ENCODE data around the gene REXO5.
"Not testable (repeated sequence)": the region's sequence is repeated elsewhere in the genome, so short reads cannot be mapped to it uniquely, and the experiment has no call there.

REXO5 gene

GRCh38 chr16:20806168-20807050, at the start of gene REXO5, which contains the start of gene ERI2:
Gene REXO5, plus strand, starts transcription at chr16:20806527. Its CDS starts 427 bp downstream, at chr16:20806954.
Gene ERI2, minus strand, starts transcription at chr16:20806472. Its CDS starts 42 bp downstream, at chr16:20806430.
- peak; percentile 92 for ATAC-seq (replicated peaks)
- Mint-ChIP-seq H3K4me3 (peak within 1 kb of the TSS; percentile 95 to 99), H3K4me1 (peaks cover 13 to 24% of the 10 kb centered on the region in 2 donors), H3K9me3 (no peaks in the 10 kb centered on the region), H3K27me3 (no peaks in the 10 kb centered on the region), H3K36me3 (no peaks in the 10 kb centered on the region), H3K27ac (peak within 1 kb of the TSS; percentile 95)
- DNase-seq, result peak; percentile 75

GRCh38 chr16:20760346-20760745, 46.0 kb upstream of the REXO5 start:
- peaks cover 7 to 11% of the 10 kb centered on the region in 2 donors for H3K4me1 Mint-ChIP-seq
- H3K27ac Mint-ChIP-seq, result no peak overlapping the region
- ATAC-seq (replicated peaks) (no peak), DNase-seq (no peak)
- H3K36me3 Mint-ChIP-seq, result peaks cover 4 to 8% of the 10 kb centered on the region in 2 donors
- no peaks in the 10 kb centered on the region for H3K27me3 Mint-ChIP-seq
- H3K9me3 Mint-ChIP-seq, result peaks cover 4 to 6% of the 10 kb centered on the region in 2 donors
- no peak overlapping the region for H3K4me3 Mint-ChIP-seq

GRCh38 chr16:20761175-20761574, 45.2 kb upstream of the REXO5 start:
- ATAC-seq (replicated peaks) (no peak), DNase-seq (no peak)
- Mint-ChIP-seq H3K27ac (no peak overlapping the region), H3K4me3 (no peak overlapping the region), H3K9me3 (peaks cover 4 to 6% of the 10 kb centered on the region in 2 donors), H3K27me3 (no peaks in the 10 kb centered on the region), H3K4me1 (peaks cover 7 to 11% of the 10 kb centered on the region in 2 donors), H3K36me3 (peaks cover 4 to 8% of the 10 kb centered on the region in 2 donors)

GRCh38 chr16:20762404-20763123, 43.8 kb upstream of the REXO5 start:
- H3K36me3 Mint-ChIP-seq, result peaks cover 4 to 8% of the 10 kb centered on the region in 2 donors
- no peak for DNase-seq
- H3K27me3 Mint-ChIP-seq, result no peaks in the 10 kb centered on the region
- ATAC-seq (replicated peaks), result no peak
- H3K4me1 Mint-ChIP-seq, result peaks cover 7 to 11% of the 10 kb centered on the region in 2 donors
- H3K4me3 Mint-ChIP-seq, result peak overlapping the region; percentile 85 to 89
- peak overlapping the region; percentile 92 for H3K27ac Mint-ChIP-seq
- H3K9me3 Mint-ChIP-seq, result peaks cover 4 to 6% of the 10 kb centered on the region in 2 donors

- DNase-seq (peak; percentile 81), ATAC-seq (replicated peaks) (peak; percentile 99 to 100)
- peaks cover 4 to 8% of the 10 kb centered on the region in 2 donors for H3K36me3 Mint-ChIP-seq
- peak within 1 kb of the TSS; percentile 85 to 89 for H3K4me3 Mint-ChIP-seq
- peaks cover 4 to 6% of the 10 kb centered on the region in 2 donors for H3K9me3 Mint-ChIP-seq
- H3K4me1 Mint-ChIP-seq, result peaks cover 7 to 11% of the 10 kb centered on the region in 2 donors
- no peaks in the 10 kb centered on the region for H3K27me3 Mint-ChIP-seq
- H3K27ac Mint-ChIP-seq, result peak within 1 kb of the TSS; percentile 92
Measured at GRCh38 chr16:20763461-20764232, 42.7 kb upstream of the REXO5 start, which contains the start of gene ACSM3. Gene ACSM3, plus strand, starts transcription at chr16:20764014. Its CDS starts 6,021 bp downstream, at chr16:20770035.

DNA sequence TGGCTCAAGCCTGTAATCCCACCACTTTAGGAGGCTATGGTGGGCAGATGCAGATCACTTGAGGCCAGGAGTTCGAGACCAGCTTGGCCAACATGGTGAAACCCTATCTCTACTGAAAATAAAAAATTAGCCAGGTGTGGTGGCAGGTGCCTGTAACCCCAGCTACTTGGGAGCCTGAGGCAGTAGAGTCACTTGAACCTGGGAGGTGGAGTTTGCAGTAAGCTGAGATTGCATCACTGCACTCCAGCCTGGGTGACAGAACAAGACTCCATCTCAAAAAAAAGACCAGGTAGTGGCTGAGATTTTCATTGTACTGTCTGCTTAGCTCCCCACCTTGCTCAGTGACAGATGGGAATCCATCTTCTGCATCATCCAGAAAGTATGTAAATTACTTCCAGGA, 41.9 kb upstream of the REXO5 start:
- H3K27ac Mint-ChIP-seq; DNase-seq; H3K9me3 Mint-ChIP-seq; H3K27me3 Mint-ChIP-seq; ATAC-seq (replicated peaks); H3K36me3 Mint-ChIP-seq; H3K4me3 Mint-ChIP-seq: not testable (repeated sequence)
- peaks cover 7 to 11% of the 10 kb centered on the region in 2 donors for H3K4me1 Mint-ChIP-seq

GRCh38 chr16:20765732-20766131, 40.6 kb upstream of the REXO5 start:
- Mint-ChIP-seq H3K9me3 (peaks cover 0 to 6% of the 10 kb centered on the region in 2 donors), H3K27me3 (no peaks in the 10 kb centered on the region), H3K4me3 (no peak overlapping the region), H3K4me1 (peaks cover 7 to 11% of the 10 kb centered on the region in 2 donors), H3K27ac (no peak overlapping the region), H3K36me3 (peaks cover 0 to 3% of the 10 kb centered on the region in 2 donors)
- no peak for ATAC-seq (replicated peaks)
- DNase-seq, result no peak

- Mint-ChIP-seq H3K36me3 (no peaks in the 10 kb centered on the region), H3K4me1 (peaks cover 7 to 11% of the 10 kb centered on the region in 2 donors), H3K27me3 (no peaks in the 10 kb centered on the region), H3K9me3 (peaks cover 0 to 6% of the 10 kb centered on the region in 2 donors), H3K4me3 (no peak overlapping the region), H3K27ac (no peak overlapping the region)
- DNase-seq, result no peak
- no peak for ATAC-seq (replicated peaks)
Measured at GRCh38 chr16:20766294-20766693, 40.0 kb upstream of the REXO5 start.

- H3K9me3 Mint-ChIP-seq, result no peaks in the 10 kb centered on the region
- no peak overlapping the region for H3K4me3 Mint-ChIP-seq
- peaks cover 7 to 11% of the 10 kb centered on the region in 2 donors for H3K4me1 Mint-ChIP-seq
Measured at GRCh38 chr16:20767577-20767976, 38.8 kb upstream of the REXO5 start.

DNA sequence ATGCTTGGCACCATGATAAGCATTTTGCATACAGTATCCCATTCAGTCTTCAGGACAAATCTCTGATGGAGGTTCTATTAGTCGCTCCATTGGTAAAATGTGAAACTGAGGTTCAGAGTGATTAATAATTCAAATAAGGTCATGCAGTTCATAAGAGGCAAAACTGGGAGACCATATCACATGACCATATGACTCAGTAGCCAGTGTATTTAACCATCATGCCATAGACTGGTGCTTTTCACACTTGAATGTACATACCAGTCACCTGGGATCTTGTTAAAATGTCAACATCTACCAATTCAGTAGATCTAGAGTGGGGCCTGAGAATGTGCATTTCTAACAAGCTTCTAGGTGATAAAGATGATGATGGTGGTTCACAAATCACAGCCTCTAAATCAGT, 38.2 kb upstream of the REXO5 start:
- Mint-ChIP-seq H3K27ac (no peak overlapping the region), H3K9me3 (no peaks in the 10 kb centered on the region), H3K4me3 (no peak overlapping the region), H3K4me1 (peaks cover 3 to 9% of the 10 kb centered on the region in 2 donors), H3K36me3 (no peaks in the 10 kb centered on the region), H3K27me3 (no peaks in the 10 kb centered on the region)
- no peak for DNase-seq
- no peak for ATAC-seq (replicated peaks)

More at GRCh38 chr16:20767577-20767976, 38.8 kb upstream of the REXO5 start:
- no peak overlapping the region for H3K27ac Mint-ChIP-seq
- ATAC-seq (replicated peaks) (no peak), DNase-seq (no peak)
- no peaks in the 10 kb centered on the region for H3K36me3 Mint-ChIP-seq
- H3K27me3 Mint-ChIP-seq, result no peaks in the 10 kb centered on the region

GRCh38 chr16:20768818-20769217, 37.5 kb upstream of the REXO5 start:
- ATAC-seq (replicated peaks), result no peak
- Mint-ChIP-seq H3K4me3 (no peak overlapping the region), H3K27me3 (no peaks in the 10 kb centered on the region), H3K4me1 (peaks cover 0 to 4% of the 10 kb centered on the region in 2 donors), H3K9me3 (no peaks in the 10 kb centered on the region), H3K27ac (no peak overlapping the region), H3K36me3 (no peaks in the 10 kb centered on the region)
- DNase-seq, result no peak

GRCh38 chr16:20773679-20774078, 32.6 kb upstream of the REXO5 start:
- DNase-seq, result no peak
- H3K27me3 Mint-ChIP-seq, result no peaks in the 10 kb centered on the region
- no peak overlapping the region for H3K27ac Mint-ChIP-seq
- H3K9me3 Mint-ChIP-seq, result no peaks in the 10 kb centered on the region
- ATAC-seq (replicated peaks), result no peak
- H3K36me3 Mint-ChIP-seq, result no peaks in the 10 kb centered on the region
- H3K4me1 Mint-ChIP-seq, result no peaks in the 10 kb centered on the region
- H3K4me3 Mint-ChIP-seq, result no peak overlapping the region

DNA sequence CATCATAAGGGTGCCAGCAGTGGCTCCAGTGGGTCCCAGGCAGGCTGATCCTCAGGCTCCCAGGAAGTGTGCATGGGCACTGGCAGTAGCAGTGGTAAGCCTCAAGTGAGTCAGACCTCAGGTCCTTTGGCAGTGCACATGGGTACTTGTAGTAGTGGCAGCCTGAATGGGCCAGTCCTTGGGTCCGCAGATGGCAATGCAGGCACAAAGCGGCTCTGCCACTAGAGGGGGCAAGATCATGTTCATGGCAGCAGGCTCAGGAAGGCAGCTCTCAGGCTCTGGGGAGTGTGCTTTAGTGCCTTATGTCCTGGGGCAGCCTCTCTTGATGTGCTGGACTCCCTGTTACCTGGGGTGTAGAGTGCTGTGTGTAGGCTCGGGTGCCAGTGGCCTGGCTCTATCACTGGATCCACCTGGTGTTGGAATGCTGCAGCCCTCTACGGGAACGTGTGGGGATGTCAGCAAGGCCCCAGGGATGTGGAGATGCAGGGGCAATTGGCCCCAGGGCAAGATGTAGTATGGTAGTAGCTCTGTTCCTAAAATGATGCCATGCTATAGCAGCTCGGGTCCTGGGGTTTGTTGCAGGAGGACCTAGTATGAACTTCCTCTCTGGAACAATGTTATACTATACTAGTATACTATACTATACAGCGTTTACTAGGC, 31.5 kb upstream of the REXO5 start:
- Mint-ChIP-seq H3K9me3 (no peaks in the 10 kb centered on the region), H3K27me3 (no peaks in the 10 kb centered on the region), H3K4me1 (no peaks in the 10 kb centered on the region), H3K4me3 (no peak overlapping the region), H3K36me3 (no peaks in the 10 kb centered on the region), H3K27ac (no peak overlapping the region)
- ATAC-seq (replicated peaks) (peak; percentile 81 to 84), DNase-seq (peak; percentile 32)
